Heart left ventricle (tissue), 13 donors: ENCODE results near the gene RPLP2.
A peak's percentile ranks its signal among the peaks of the same experiment; 100 is the strongest.

Experiments used
- POLR2A ChIP-seq, 2 donors: fragments of 450-650 bp; IDR thresholded peaks; one replicate each; pipeline ENCODE4 v1.6.1; 2017; ENCODE audit warnings: antibody characterized with exemption in 2 of 2, mild to moderate bottlenecking in 2 of 2, moderate library complexity in 2 of 2
- TF ChIP-seq, protein P1 (sequence below), 12 donors: fragments of 200-600 bp; sonication (generic) in 4 of 12; IDR thresholded peaks; one replicate each; pipeline versions ENCODE4 v1.5.0 to v1.8.0; 2018 to 2022; ENCODE audit warnings: antibody characterized with exemption in 12 of 12, mild to moderate bottlenecking in 5 of 12
- donor health status: ischemic (EF 13 %, LVEDD 7.1; RV severe dilation, severe dysfunction).
- donor health status: DM: no; HTN: yes; CAD: no.
- donor health status: DM: no; HTN: no; CAD: no.
- donor health status: ischemic (EF 25% LVEDD 6.9; RV normal size, moderate dysfunction).
- donor health status: ischemic (EF 25% LVEDD 5.7; RV mildly dilated, moderate dysfunction).
- donor health status: ischemic (EF 35%, LVEDD 5.7; RV mildly dilated, moderate dysfunction).
- donor health status: nonischemic (EF 11% LVEDD 7.7; RV severe dilation, severe dysfunction).
- donor health status: DM: yes; HTN: yes; CAD: no.
- donor health status: PGD.
- donor health status: ischemic (EF 29% LVEDD 5.4; RV normal size, mild dysfunction).
- donor health status: nonischemic (EF 23%, LVEDD 6.1; RV moderate dilation, normal function).

DNA sequence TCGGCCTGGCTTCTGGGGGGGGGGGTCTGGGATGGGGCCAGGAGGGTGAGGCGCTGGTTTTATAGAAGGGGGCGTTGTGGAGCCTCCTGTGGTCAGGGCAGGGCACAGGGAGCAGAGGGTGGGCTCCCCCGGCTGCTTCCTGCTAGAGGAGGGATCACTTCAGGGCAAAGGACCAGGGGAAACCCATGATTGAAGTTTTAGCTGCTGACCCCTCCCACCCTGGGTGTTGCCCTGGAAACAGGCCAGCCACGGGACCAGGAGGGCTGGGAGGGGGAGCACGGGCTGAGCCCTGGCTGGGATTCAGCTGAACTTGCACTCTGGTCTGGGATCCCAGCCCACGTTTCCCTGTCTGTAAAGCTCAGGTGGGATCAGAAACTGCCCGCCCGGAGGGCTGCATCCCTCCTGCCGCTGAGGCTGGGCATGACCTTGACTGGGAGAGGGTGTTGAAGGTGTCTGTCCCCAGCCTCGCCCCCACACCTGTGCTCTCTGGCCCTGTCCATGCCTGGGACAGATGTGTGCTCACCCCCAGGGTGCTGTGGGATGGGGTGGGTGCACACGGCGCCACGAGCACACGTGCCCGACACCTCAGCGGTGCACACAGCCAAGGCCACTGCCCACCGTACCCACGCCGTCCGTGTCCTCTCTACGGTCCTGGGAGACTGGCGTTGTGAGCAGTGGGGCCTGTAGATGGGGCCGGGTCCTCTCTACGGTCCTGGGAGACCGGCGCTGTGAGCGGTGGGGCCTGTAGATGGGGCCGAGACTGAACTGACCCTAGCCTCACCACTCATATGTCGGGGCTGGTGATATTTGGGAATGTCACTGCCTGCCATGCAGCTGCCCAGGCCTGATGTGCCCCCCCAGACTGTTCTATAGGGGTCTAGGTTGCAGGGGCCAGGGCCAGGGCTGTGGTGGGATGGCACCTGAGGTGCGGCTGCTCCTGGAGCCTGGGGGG, 35.2 kb downstream of the RPLP2 start:
- TF ChIP-seq POLR2A (IDR thresholded peaks at IDR 0.05) = peak in 1 of 2 donors; percentile 28
- TF ChIP-seq, protein P1, sequence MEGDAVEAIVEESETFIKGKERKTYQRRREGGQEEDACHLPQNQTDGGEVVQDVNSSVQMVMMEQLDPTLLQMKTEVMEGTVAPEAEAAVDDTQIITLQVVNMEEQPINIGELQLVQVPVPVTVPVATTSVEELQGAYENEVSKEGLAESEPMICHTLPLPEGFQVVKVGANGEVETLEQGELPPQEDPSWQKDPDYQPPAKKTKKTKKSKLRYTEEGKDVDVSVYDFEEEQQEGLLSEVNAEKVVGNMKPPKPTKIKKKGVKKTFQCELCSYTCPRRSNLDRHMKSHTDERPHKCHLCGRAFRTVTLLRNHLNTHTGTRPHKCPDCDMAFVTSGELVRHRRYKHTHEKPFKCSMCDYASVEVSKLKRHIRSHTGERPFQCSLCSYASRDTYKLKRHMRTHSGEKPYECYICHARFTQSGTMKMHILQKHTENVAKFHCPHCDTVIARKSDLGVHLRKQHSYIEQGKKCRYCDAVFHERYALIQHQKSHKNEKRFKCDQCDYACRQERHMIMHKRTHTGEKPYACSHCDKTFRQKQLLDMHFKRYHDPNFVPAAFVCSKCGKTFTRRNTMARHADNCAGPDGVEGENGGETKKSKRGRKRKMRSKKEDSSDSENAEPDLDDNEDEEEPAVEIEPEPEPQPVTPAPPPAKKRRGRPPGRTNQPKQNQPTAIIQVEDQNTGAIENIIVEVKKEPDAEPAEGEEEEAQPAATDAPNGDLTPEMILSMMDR (IDR thresholded peaks at IDR 0.05) = peak in 4 of 12 donors; percentile 13 to 40 (median 32)
